Measurements from ENCODE around the gene CDC25B. TPM values are rescaled to one million over a fixed set of nuclear protein-coding genes. Genes with fewer than 3 reads are reported as not detected.

Gene CDC25B
- total and polyA plus RNA-seq, 2 of the 8 experiments (the other 6 are each of a cell fraction or from before 2014, with no cell fraction given), result 21.7 to 31.2 TPM

DNA sequence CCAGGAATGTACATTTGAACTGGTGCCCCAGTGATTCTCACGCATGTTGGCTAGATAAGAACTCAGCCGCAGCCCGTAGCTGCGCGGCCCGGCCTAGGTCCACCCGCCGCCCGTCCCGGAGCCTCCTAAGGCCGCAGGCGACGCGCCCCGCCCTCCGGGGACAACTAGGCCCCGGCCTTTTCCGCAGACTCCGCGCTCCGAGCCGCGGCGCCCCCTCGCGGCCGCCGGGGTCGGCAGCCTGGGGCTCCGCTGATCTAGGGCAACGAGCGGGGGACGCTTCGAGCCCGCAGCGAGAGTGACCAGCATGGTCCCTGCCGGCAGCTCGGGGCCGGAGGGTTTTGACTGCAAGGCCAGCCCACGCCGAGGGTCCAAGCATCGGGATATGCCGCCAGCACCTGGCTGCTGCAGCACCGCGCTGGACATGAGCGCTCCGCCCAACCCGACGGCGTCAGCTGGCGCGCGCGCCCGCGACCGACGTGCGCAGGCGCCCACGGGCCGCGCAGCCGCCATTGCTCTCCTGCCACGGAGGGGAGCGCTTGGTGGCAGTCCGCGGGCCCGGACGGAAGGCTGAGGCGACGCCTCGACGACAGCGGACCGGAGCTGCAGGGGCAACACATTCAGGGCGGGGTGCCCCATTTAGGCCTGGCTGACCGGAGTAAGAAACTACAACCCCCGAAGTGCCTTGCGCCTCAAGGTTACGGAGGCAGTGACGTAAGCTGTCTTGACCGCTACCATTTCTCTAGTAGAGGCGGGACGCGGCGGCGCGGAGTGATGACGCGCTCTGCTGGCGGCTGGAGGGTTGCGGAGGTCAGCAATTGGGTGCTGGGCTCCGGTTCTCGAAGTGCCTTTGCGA lies 24.2 kb downstream of the CDC25B start, which contains the start of gene AP5S1 (continued):
- TF ChIP-seq, protein P1, sequence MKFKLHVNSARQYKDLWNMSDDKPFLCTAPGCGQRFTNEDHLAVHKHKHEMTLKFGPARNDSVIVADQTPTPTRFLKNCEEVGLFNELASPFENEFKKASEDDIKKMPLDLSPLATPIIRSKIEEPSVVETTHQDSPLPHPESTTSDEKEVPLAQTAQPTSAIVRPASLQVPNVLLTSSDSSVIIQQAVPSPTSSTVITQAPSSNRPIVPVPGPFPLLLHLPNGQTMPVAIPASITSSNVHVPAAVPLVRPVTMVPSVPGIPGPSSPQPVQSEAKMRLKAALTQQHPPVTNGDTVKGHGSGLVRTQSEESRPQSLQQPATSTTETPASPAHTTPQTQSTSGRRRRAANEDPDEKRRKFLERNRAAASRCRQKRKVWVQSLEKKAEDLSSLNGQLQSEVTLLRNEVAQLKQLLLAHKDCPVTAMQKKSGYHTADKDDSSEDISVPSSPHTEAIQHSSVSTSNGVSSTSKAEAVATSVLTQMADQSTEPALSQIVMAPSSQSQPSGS (IDR thresholded peaks at IDR 0.05; ENCODE audit: low read length), result peak; percentile 30; the same call in 1 of the 2 replicates
- TF ChIP-seq NANOG (IDR thresholded peaks at IDR 0.05; ENCODE audit: insufficient read depth, low read depth, low read length, poor library complexity, severe bottlenecking), result no peak
- peak; percentile 75 for TF ChIP-seq TAF7 (optimal IDR thresholded peaks at IDR 0.05; ENCODE audit: borderline replicate concordance, low read depth, low read length)
- TF ChIP-seq ASH2L (IDR thresholded peaks at IDR 0.05; ENCODE audit: low read length), result peak; percentile 100
- TF ChIP-seq, protein P2, sequence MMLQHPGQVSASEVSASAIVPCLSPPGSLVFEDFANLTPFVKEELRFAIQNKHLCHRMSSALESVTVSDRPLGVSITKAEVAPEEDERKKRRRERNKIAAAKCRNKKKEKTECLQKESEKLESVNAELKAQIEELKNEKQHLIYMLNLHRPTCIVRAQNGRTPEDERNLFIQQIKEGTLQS (IDR thresholded peaks at IDR 0.05; ENCODE audit: insufficient read depth, low read depth, low read length), result peak; percentile 91
- TF ChIP-seq EZH2 (IDR thresholded peaks at IDR 0.05; ENCODE audit: low read depth, low read length, severe bottlenecking), result no peak
- TF ChIP-seq, protein P3, sequence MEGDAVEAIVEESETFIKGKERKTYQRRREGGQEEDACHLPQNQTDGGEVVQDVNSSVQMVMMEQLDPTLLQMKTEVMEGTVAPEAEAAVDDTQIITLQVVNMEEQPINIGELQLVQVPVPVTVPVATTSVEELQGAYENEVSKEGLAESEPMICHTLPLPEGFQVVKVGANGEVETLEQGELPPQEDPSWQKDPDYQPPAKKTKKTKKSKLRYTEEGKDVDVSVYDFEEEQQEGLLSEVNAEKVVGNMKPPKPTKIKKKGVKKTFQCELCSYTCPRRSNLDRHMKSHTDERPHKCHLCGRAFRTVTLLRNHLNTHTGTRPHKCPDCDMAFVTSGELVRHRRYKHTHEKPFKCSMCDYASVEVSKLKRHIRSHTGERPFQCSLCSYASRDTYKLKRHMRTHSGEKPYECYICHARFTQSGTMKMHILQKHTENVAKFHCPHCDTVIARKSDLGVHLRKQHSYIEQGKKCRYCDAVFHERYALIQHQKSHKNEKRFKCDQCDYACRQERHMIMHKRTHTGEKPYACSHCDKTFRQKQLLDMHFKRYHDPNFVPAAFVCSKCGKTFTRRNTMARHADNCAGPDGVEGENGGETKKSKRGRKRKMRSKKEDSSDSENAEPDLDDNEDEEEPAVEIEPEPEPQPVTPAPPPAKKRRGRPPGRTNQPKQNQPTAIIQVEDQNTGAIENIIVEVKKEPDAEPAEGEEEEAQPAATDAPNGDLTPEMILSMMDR (IDR thresholded peaks at IDR 0.05; ENCODE audit: control extremely low read depth in 1 of 3, insufficient read depth in 1 of 3, low read depth in 1 of 3, low read length in 3 of 3), result peak; percentile 83 to 96 (median 88)
- no peak for TF ChIP-seq CBX5 (IDR thresholded peaks at IDR 0.05; ENCODE audit: low read depth, low read length)
- TF ChIP-seq BRCA1 (IDR thresholded peaks at IDR 0.05; ENCODE audit: low read depth, low read length), result 0 out of 2 replicates have a peak, but pooled peaks have one; percentile 5
- no peak for TF ChIP-seq CEBPB (IDR thresholded peaks at IDR 0.05; ENCODE audit: low read depth, low read length)
- peak; percentile 78 for TF ChIP-seq SRF (IDR thresholded peaks at IDR 0.05; ENCODE audit: low read depth, low read length)
- TF ChIP-seq KDM1A (IDR thresholded peaks at IDR 0.05; ENCODE audit: borderline replicate concordance, low read length), result no peak
- TF ChIP-seq BCL11A (IDR thresholded peaks at IDR 0.05; ENCODE audit: low read depth in 2 of 2, low read length in 2 of 2), result no peak
- TF ChIP-seq, protein P4, sequence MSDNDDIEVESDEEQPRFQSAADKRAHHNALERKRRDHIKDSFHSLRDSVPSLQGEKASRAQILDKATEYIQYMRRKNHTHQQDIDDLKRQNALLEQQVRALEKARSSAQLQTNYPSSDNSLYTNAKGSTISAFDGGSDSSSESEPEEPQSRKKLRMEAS (IDR thresholded peaks at IDR 0.05), result no peak
- no peak for TF ChIP-seq SUZ12 (IDR thresholded peaks at IDR 0.05; ENCODE audit: low read length)
- TF ChIP-seq CHD2 (IDR thresholded peaks at IDR 0.05; ENCODE audit: low read length), result peak; percentile 57
- peak; percentile 97 for TF ChIP-seq KDM4A (IDR thresholded peaks at IDR 0.05; ENCODE audit: low read depth, low read length, severe bottlenecking)

Data from H1 (cell line).